ENCODE results near the gene MORN3.

MORN3 gene

GRCh38 chr12:121602766-121603165, 66.7 kb downstream of the MORN3 start:
- no peak for DNase-seq

GRCh38 chr12:121600702-121601336, 68.6 kb downstream of the MORN3 start:
- no peak for DNase-seq
